ENCODE data around the gene SULT1C3. TPM values are rescaled to one million over a fixed set of nuclear protein-coding genes. Genes with fewer than 3 reads are reported as not detected.

SULT1C3 gene
- total and polyA plus RNA-seq, 2 of the 8 experiments (the other 6 are each of a cell fraction or from before 2014, with no cell fraction given) = not detected

GRCh38 chr2:108263401-108263800 lies 23.6 kb downstream of the SULT1C3 start:
- no peaks in the 10 kb centered on the region for H4K20me1 ChIP-seq (replicated peaks in 1 of 2; ENCODE audit: control insufficient read depth in 1 of 2, insufficient read depth in 2 of 2, low read length in 2 of 2)

More at GRCh38 chr2:108263401-108263800, 23.6 kb downstream of the SULT1C3 start:
- H2AFZ ChIP-seq (ENCODE audit: low read length) = no peak overlapping the region
- no peaks in the 10 kb centered on the region for H3K79me1 ChIP-seq (ENCODE audit: low read depth, low read length)
- CTCF ChIA-PET (ENCODE audit: partially characterized antibody) = no interaction called here
- POLR2A ChIA-PET (ENCODE audit: partially characterized antibody) = no interaction called here
- H2AK5ac ChIP-seq (ENCODE audit: low read depth, low read length) = no peak overlapping the region
- no peaks in the 10 kb centered on the region for H3K23me2 ChIP-seq (ENCODE audit: low read depth, low read length)
- no peak for TF ChIP-seq SIN3A (conservative IDR thresholded peaks at IDR 0.05 in 1 of 2, IDR thresholded peaks at IDR 0.05 in 1 of 2; ENCODE audit: low read depth in 1 of 2, low read length in 2 of 2)
- TF ChIP-seq JUN (IDR thresholded peaks at IDR 0.05; ENCODE audit: low read depth, low read length) = no peak
- TF ChIP-seq BCL11A (IDR thresholded peaks at IDR 0.05; ENCODE audit: low read depth in 2 of 2, low read length in 2 of 2) = no peak
- no peak for TF ChIP-seq CBX5 (IDR thresholded peaks at IDR 0.05; ENCODE audit: low read depth, low read length)
- TF ChIP-seq RXRA (IDR thresholded peaks at IDR 0.05; ENCODE audit: insufficient read depth, low read depth, low read length) = no peak
- TF ChIP-seq ZNF274 (IDR thresholded peaks at IDR 0.05; ENCODE audit: borderline replicate concordance, extremely low read depth, low read length) = no peak
- no peak for TF ChIP-seq EP300 (IDR thresholded peaks at IDR 0.05; ENCODE audit: borderline replicate concordance in 1 of 2, low read depth in 2 of 2, low read length in 2 of 2)
- no peak for TF ChIP-seq USF2 (IDR thresholded peaks at IDR 0.05; ENCODE audit: low read length)
- H3K4me1 ChIP-seq (replicated peaks in 1 of 4; ENCODE audit: control insufficient read depth in 3 of 4, insufficient read depth in 4 of 4, low read length in 3 of 4) = no peaks in the 10 kb centered on the region
- H3K56ac ChIP-seq (replicated peaks; ENCODE audit: insufficient read length, low read depth, low read length) = no peak overlapping the region
- H3K23ac ChIP-seq (ENCODE audit: insufficient read length) = no peak overlapping the region
- H4K91ac ChIP-seq (replicated peaks; ENCODE audit: insufficient read length, low read length) = no peak overlapping the region
- H2BK5ac ChIP-seq (ENCODE audit: low read depth, low read length) = no peak overlapping the region
- no peak overlapping the region for H3K14ac ChIP-seq (ENCODE audit: insufficient read length)
- no peak overlapping the region for H3K27ac ChIP-seq (ENCODE audit: low read depth, low read length)
- H3K4me3 ChIP-seq (ENCODE audit: extremely low read depth in 1 of 4, insufficient read depth in 2 of 4, low read depth in 3 of 4, low read length in 4 of 4) = no peak overlapping the region
- no peak overlapping the region for H4K5ac ChIP-seq (ENCODE audit: insufficient read length, low read depth, low read length)
- DNase-seq (ENCODE audit: low read depth in 1 of 2, low spot score in 2 of 2) (no peak), FAIRE-seq (no peak)
- no peak overlapping the region for H3K18ac ChIP-seq (ENCODE audit: extremely low read depth, low read length)
- H3K36me3 ChIP-seq (ENCODE audit: control insufficient read depth in 2 of 4, insufficient read depth in 4 of 4, low read length in 3 of 4) = no peaks in the 10 kb centered on the region
- H3K9ac ChIP-seq (replicated peaks in 1 of 4; ENCODE audit: extremely low read depth in 1 of 4, low read depth in 3 of 4, low read length in 3 of 4) = no peak overlapping the region
- H3K79me2 ChIP-seq (ENCODE audit: control insufficient read depth in 1 of 2, insufficient read depth in 2 of 2, low read length in 2 of 2) = no peaks in the 10 kb centered on the region
- H2BK15ac ChIP-seq (ENCODE audit: low read length) = no peak overlapping the region
- H4K8ac ChIP-seq (ENCODE audit: extremely low read depth, insufficient read depth, low read length) = no peak overlapping the region
- no peak overlapping the region for H2BK20ac ChIP-seq (ENCODE audit: low read length)
- H3K4me2 ChIP-seq (ENCODE audit: insufficient read depth in 1 of 2, low read depth in 2 of 2, low read length in 2 of 2) = no peak overlapping the region; a peak in 1 of 4 replicates
- no peak overlapping the region for H2BK120ac ChIP-seq (replicated peaks; ENCODE audit: low read depth, low read length)
- no peak overlapping the region for H2BK12ac ChIP-seq (ENCODE audit: low read depth, low read length)
- no peak overlapping the region for H3K4ac ChIP-seq (replicated peaks; ENCODE audit: insufficient read length, low read depth, low read length)
- H3K9me3 ChIP-seq (ENCODE audit: insufficient read depth in 2 of 2, low read depth in 1 of 2, low read length in 1 of 2) = peaks cover 0 to 10% of the 10 kb centered on the region in 2 experiments; a peak in 2 of 4 replicates
- H3K27me3 ChIP-seq (replicated peaks in 1 of 4; ENCODE audit: control insufficient read depth in 3 of 4, extremely low read depth in 1 of 4, insufficient read depth in 3 of 4, low read length in 3 of 4) = no peaks in the 10 kb centered on the region

Data from H1 (cell line).